COLO668 (cell line): Measurements from ENCODE around the gene TRPM1.

Source experiments
- DNase-seq: peaks from one replicate; lab custom pipeline; 2025; ENCODE audit not compliant: unreplicated experiment; lab: John Stamatoyannopoulos, UW

The TRPM1 gene

GRCh38 chr15:31049682-31050615, 51.6 kb downstream of the TRPM1 start:
- no peak for DNase-seq

DNA sequence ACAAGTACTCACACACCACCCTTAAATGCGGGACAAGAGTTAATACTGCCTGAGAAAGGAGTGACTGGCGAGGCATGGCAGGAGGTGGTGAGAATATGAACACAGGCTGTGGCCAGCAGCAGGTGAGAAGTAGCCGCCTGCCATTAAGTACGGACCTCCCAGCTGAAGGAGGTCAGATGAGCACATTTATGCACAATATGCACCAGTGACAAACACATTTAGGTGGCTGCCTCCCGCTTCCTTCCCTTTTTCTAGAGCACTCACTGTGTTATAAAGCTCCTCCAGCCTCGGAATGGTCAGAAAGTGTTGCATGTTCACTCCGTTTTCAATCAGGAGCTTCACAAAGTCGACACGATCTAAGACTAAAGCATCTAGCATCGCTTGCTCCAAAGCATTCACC, 52.4 kb downstream of the TRPM1 start:
- DNase-seq = no peak

- DNase-seq = no peak
These were observed 54.1 kb downstream of the TRPM1 start for GRCh38 chr15:31047437-31047836.

- no peak for DNase-seq
These were observed 54.7 kb downstream of the TRPM1 start for GRCh38 chr15:31046759-31047359.

DNA sequence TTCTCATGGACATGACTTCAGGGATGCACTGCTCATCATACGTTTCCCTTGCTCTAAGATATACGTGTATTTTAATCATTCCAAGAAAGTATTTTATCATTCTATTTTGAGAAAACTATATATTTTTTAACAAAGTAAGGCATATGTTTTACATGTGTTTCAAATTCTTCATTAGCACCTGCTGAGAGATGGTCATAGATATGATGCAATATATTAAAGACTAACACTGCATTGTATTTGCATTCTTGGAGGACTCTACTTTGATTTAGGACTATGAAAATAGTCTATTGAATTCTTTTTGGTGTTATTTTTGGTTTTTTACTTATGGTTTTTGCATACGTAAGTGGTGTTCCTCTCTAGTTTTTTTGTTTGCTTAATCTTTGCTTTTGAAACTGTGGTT, 55.9 kb downstream of the TRPM1 start:
- no peak for DNase-seq

DNA sequence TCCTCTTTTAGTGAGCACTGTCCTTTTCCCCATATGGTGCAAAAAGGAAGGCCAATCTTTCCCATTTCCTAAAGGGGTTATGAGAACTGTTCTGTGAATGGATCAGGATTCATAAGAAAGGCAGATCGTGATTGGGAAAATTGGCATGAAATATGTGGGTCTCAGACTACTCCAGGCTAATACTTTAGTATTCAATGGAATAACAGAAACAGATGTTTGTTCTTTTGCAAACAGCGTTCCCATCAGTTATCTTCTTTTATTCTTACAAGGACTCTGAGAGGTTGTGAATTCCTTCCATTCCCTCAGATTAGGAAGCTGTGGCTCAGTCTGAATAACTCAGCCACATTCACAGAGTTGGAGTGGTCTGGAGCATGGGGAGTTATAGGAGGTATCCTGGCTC, 58.8 kb downstream of the TRPM1 start:
- DNase-seq = no peak

DNA sequence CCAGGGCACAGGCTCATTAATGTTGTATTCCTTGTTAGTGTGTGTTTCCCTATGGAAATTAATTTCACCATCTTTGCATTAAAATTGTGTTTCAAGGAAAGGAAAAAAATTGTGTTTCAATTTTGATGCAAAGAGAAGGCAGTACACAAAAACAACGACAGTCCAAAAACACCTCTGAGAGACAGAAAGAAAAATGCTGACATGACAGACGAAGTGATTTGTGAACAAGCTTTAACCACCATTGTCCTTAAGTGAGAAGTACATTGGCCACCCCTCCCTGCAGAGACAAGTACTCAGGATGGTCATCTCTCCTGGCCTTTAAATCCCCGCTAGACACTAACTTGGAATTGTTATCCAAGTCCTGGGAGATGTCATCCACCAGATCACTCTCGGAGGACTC, 59.9 kb downstream of the TRPM1 start:
- DNase-seq = no peak

DNA sequence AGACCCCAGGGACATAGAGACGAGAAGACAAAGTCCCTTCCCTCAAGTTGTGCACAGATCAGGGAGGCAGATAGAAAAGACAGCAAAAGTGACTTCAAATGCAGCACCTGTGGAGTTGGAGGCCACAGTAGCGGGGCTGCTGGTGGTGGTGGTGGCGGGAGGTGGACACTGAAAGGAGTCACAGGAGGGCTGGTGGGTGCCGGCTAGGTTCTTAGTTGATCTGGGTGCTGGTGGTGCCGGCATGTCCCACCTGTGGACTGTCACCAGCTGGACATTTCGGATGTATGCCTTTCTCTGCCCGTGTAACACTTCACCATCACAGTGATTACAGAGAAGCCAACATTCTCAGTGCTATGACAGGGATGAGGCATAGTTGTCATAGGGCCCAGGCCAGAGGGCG, 60.9 kb downstream of the TRPM1 start:
- DNase-seq = no peak

- DNase-seq = no peak
These were observed 61.6 kb downstream of the TRPM1 start for GRCh38 chr15:31039961-31040360.

DNA sequence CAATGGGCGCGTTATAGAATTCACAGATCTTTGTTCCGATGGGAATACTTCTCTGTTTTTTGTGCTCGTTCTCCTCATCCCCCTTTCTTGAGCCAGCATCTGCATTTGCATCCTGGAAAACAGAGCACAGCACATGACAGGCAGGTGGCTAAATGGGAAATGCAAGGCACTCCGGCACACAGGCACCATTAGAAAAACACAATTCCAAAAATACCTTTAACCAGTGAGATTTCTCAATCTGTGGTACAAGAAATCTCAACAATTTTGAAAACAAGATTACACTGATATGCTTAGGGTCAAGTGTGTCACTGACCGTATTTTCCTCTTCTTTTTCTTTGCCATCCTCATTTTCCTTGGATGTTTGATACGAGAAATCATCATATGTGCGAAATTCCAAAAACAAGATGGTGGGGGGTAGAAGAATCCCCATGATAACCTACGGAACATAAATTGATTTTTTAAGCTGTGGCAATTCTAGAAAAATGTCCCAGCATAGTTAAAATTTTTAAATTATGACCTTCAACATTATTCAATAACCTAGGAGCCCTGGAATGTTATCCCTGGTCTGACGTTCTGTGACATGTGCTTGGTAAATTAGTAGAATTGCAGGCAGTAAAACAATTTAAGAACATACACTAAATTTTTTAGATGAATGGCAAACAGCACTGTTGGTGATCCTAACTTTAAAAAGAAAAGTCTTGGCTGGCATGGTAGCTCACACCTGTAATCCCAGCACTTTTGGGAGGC, 63.6 kb downstream of the TRPM1 start:
- DNase-seq = no peak

GRCh38 chr15:31036783-31037182, 64.7 kb downstream of the TRPM1 start:
- no peak for DNase-seq

- DNase-seq = no peak
These were observed 65.9 kb downstream of the TRPM1 start for GRCh38 chr15:31035610-31036009.

DNA sequence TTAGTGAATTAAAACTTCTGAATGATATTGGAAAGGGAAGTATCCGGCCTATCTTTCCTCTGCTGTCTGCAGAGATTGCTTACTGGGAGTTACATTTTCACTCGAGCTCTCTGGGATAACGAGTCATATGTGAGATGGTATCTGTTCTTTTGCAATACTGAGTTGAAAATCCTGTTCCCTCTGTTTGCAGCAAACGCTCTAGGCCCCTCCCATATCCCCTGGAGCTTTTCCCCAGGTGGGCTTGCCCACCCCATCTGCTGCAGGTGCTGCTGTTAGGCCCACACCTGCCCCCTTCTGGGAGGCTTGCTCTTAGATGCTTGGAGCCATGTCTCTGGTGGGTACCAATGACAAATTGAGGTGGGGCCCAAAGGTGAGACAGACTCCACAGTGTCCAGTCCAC, 67.4 kb downstream of the TRPM1 start:
- DNase-seq = no peak

- no peak for DNase-seq
These were observed 68.6 kb downstream of the TRPM1 start for GRCh38 chr15:31032961-31033371.

DNA sequence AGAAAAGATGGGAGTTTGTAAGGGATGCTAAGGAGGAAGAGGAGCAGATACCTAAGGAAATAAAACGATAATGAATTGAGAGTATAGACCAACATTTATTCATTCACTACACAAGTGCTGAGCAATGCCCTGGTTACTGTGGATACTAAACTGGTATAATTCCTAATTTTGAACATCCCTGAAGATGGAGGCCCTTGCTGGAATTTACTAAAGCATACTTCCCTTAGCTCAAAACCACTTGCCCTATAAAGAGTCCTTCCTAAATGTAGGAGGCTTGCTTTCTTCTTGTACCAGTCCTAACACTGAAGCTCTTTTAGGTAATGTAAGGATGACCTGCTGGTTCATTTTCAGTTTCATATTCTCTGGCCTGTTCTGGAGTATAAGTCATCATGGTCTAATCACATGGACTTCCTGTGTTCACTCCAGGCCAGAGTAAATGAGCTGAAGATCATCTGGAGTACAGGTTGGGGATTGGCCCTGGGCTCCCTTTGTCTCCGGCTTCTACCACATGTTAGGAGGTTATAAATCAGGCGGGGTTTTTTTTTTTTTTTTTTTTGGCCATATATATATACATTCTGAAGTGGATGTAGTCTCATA, 70.0 kb downstream of the TRPM1 start:
- no peak for DNase-seq

- DNase-seq = no peak
These were observed 73.5 kb downstream of the TRPM1 start for GRCh38 chr15:31027910-31028578.

GRCh38 chr15:31025996-31026395, 75.5 kb downstream of the TRPM1 start:
- no peak for DNase-seq

- no peak for DNase-seq
These were observed 76.5 kb downstream of the TRPM1 start for GRCh38 chr15:31024979-31025378.

DNA sequence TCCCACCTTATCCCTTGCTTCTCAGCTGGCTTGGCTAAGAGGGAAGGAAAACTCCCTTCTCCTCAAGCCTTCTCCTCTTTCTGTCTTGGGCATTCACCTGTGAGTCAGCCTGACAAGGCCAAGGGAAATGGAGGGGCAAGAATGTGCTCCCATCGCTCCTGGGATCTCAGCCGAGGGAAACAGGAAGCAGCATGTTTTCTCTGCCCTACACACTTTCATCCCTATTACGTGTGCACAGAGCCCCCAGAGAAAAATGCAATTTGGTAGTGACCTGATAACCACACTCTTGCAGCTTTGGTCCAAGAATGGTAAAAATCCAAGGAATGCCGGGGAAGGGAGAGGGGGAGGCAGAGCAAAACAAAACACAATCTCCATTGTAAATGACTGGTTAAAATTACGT, 77.2 kb downstream of the TRPM1 start:
- DNase-seq = no peak

- no peak for DNase-seq
These were observed 77.7 kb downstream of the TRPM1 start for GRCh38 chr15:31023841-31024240.
